Stimulated activated naive B cell treated with anti-CD40 and anti-IgM and Interleukin-4, amounts not matched to agents 10 μg/mL and 1 μg/mL and 100 μg/mL, for 72 hours (primary cell): ENCODE measurements around the gene CHAF1B.
"Not testable (repeated sequence)": the region's sequence is repeated elsewhere in the genome, so short reads cannot be mapped to it uniquely, and the experiment has no call there.

Experiments used
- ATAC-seq, 2 donors: fragments of 150-1000 bp; cut with Tn5 transposase; replicated peaks; 2 replicates each; pipeline ENCODE4 v1.10.0; 2021; ENCODE audit warnings: moderate library complexity in 1 of 2
- DNase-seq: peaks from one replicate; pipeline ENCODE4 v3.0.0; 2021
- H3K27ac Mint-ChIP-seq: one replicate; pipeline ENCODE4 v1.8.0; 2022; ENCODE audit warnings: mild to moderate bottlenecking, mixed read lengths
- H3K27me3 Mint-ChIP-seq, 2 donors: one replicate each; pipeline ENCODE4 v1.8.0; 2022; ENCODE audit warnings: mixed read lengths in 2 of 2
- H3K36me3 Mint-ChIP-seq, 2 donors: one replicate each; pipeline ENCODE4 v1.8.0; 2022; ENCODE audit warnings: mixed read lengths in 2 of 2, mild to moderate bottlenecking in 1 of 2
- H3K4me1 Mint-ChIP-seq, 2 donors: one replicate each; pipeline ENCODE4 v1.8.0; 2022; ENCODE audit warnings: mixed read lengths in 2 of 2, mild to moderate bottlenecking in 1 of 2
- H3K4me3 Mint-ChIP-seq, 2 donors: one replicate each; pipeline ENCODE4 v1.8.0; 2022; ENCODE audit warnings: mild to moderate bottlenecking in 2 of 2, mixed read lengths in 2 of 2, moderate library complexity in 1 of 2
- H3K9me3 Mint-ChIP-seq, 2 donors: one replicate each; pipeline ENCODE4 v1.8.0; 2022; ENCODE audit warnings: mixed read lengths in 2 of 2, mild to moderate bottlenecking in 1 of 2

Gene CHAF1B

GRCh38 chr21:36385233-36386030 lies at the start of gene CHAF1B:
Gene CHAF1B, plus strand, starts transcription at chr21:36385392. Its CDS starts 745 bp downstream, at chr21:36386137.
- Mint-ChIP-seq H3K4me3 (peak within 1 kb of the TSS; percentile 76 to 78), H3K9me3 (no peaks in the 10 kb centered on the region), H3K27me3 (no peaks in the 10 kb centered on the region), H3K36me3 (peaks cover 15 to 30% of the 10 kb centered on the region in 2 donors), H3K27ac (no peak within 1 kb of the TSS), H3K4me1 (peaks cover 9 to 15% of the 10 kb centered on the region in 2 donors)
- ATAC-seq (peak; percentile 92 to 96), DNase-seq (peak; percentile 72)

- DNase-seq (no peak), ATAC-seq (no peak)
- Mint-ChIP-seq H3K4me1 (peaks cover 1 to 15% of the 10 kb centered on the region in 2 donors), H3K9me3 (no peaks in the 10 kb centered on the region), H3K36me3 (peaks cover 38 to 45% of the 10 kb centered on the region in 2 donors), H3K27me3 (no peaks in the 10 kb centered on the region), H3K27ac (peak overlapping the region; percentile 62), H3K4me3 (no peak overlapping the region)
These were observed 48.1 kb upstream of the CHAF1B start for GRCh38 chr21:36337099-36337509.

DNA sequence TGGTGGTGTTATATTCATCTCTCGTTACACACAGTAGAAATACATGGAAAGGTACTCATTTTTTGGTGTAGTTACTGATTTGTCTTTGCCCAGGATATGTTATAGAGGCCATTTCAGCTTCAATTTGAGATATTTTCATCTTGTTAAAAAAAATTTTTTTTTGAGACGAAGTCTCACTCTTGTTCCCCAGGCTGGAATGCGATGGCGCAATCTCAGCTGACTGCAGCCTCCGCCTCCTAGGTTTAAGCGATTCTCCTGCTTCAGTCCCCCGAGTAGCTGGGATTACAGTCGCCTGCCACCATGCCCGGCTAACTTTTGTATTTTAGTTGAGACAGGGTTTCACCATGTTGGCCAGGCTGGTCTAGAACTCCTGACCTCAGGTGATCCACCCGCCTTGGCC lies 46.2 kb upstream of the CHAF1B start:
- Mint-ChIP-seq H3K27ac (no peak overlapping the region), H3K27me3 (no peaks in the 10 kb centered on the region), H3K9me3 (no peaks in the 10 kb centered on the region), H3K4me3 (no peak overlapping the region), H3K4me1 (peaks cover 0 to 10% of the 10 kb centered on the region in 2 donors), H3K36me3 (peaks cover 36 to 45% of the 10 kb centered on the region in 2 donors)
- no peak for ATAC-seq
- DNase-seq: no peak

DNA sequence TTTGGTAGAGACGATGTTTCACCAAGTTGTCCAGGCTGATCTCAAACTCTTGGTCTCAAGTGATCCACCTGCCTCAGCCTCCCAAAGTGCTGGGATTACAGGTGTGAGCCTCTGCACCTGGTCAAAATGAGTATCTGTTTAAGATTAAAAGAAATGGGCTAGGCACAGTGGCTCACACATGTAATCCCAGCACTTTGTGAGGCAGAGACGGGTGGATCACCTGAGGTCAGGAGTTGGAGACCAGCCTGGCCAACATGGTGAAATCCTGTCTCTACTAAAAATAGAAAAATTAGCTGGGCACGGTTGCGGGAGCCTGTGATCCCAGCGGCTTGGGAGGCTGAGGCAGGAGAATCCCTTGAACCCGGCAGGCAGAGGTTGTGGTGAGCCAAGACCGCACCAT lies 42.6 kb upstream of the CHAF1B start:
- H3K4me3 Mint-ChIP-seq, ATAC-seq, H3K4me1 Mint-ChIP-seq, H3K27me3 Mint-ChIP-seq, H3K9me3 Mint-ChIP-seq, DNase-seq, H3K27ac Mint-ChIP-seq: not testable (repeated sequence)
- peaks cover 25 to 41% of the 10 kb centered on the region in 2 donors for H3K36me3 Mint-ChIP-seq

DNA sequence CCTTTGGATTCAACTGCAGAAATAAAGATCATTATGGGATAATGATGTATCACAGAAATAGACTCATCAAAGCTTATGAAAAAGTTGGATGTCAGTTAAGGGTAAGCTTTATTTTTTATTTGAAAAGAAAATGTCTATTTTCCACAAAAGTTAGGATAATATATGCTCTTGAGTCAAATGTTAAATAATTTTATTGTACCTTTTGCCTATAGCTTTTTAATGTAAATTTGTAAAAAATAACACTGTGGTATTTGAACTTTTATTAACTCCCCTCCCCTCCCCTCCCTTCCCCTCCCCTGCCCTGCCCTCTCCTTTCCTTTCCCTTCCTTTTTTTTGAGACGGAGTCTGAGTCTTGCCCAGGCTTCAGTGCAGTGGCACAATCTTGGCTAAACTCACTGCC lies 40.3 kb upstream of the CHAF1B start:
- no peak overlapping the region for H3K27ac Mint-ChIP-seq
- ATAC-seq (no peak), DNase-seq (no peak)
- H3K4me3 Mint-ChIP-seq: no peak overlapping the region
- H3K27me3 Mint-ChIP-seq: no peaks in the 10 kb centered on the region
- peaks cover 3 to 4% of the 10 kb centered on the region in 2 donors for H3K4me1 Mint-ChIP-seq
- H3K9me3 Mint-ChIP-seq: no peaks in the 10 kb centered on the region
- H3K36me3 Mint-ChIP-seq: peaks cover 26 to 38% of the 10 kb centered on the region in 2 donors

- H3K27me3 Mint-ChIP-seq: no peaks in the 10 kb centered on the region
- no peak for DNase-seq
- ATAC-seq: no peak
- H3K27ac Mint-ChIP-seq: no peak overlapping the region
- H3K4me3 Mint-ChIP-seq: no peak overlapping the region
- peaks cover 25 to 40% of the 10 kb centered on the region in 2 donors for H3K36me3 Mint-ChIP-seq
- peaks cover 0 to 3% of the 10 kb centered on the region in 2 donors for H3K4me1 Mint-ChIP-seq
- H3K9me3 Mint-ChIP-seq: no peaks in the 10 kb centered on the region
These were observed 37.8 kb upstream of the CHAF1B start for GRCh38 chr21:36347278-36347961.

- Mint-ChIP-seq H3K9me3 (no peaks in the 10 kb centered on the region), H3K4me1 (peaks cover 0 to 3% of the 10 kb centered on the region in 2 donors), H3K27me3 (no peaks in the 10 kb centered on the region), H3K27ac (no peak overlapping the region), H3K36me3 (peaks cover 25 to 44% of the 10 kb centered on the region in 2 donors), H3K4me3 (no peak overlapping the region)
- DNase-seq (no peak), ATAC-seq (no peak)
These were observed 37.2 kb upstream of the CHAF1B start for GRCh38 chr21:36347962-36348328.

- DNase-seq (no peak), ATAC-seq (no peak)
- H3K27me3 Mint-ChIP-seq: no peaks in the 10 kb centered on the region
- peaks cover 25 to 49% of the 10 kb centered on the region in 2 donors for H3K36me3 Mint-ChIP-seq
- H3K4me3 Mint-ChIP-seq: no peak overlapping the region
- H3K27ac Mint-ChIP-seq: no peak overlapping the region
- peaks cover 3 to 5% of the 10 kb centered on the region in 2 donors for H3K4me1 Mint-ChIP-seq
- no peaks in the 10 kb centered on the region for H3K9me3 Mint-ChIP-seq
These were observed 35.9 kb upstream of the CHAF1B start for GRCh38 chr21:36349315-36349714.

DNA sequence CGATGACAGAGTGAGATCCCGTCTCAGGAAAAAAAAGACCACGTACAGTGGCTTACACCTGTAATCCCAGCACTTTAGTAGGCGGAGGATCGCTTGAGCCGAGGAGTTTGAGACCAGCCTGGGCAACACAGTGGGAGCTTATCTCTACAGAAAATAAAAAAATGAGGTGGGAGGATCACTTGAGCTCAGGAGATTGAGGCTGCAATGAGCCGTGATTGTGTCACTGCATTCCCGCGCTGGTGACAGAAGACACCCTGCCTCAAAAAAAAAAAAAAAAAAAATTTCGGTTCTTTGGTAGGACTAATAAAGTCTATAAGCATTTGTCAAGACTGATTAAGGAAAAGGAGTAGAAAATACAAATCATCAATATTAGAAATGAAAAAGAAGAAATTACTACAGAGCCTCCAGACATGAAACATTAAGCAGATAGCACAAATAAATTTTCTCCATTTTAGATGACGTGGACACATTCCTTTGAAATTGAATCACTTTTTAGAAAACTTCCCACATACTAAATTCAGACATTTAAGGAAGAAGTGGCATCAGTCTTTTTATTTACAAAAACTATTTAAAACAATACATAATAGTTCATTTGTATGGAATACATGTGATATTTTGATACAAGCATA lies 34.8 kb upstream of the CHAF1B start:
- no peak overlapping the region for H3K27ac Mint-ChIP-seq

GRCh38 chr21:36354918-36355680 lies 30.1 kb upstream of the CHAF1B start:
- no peak overlapping the region for H3K27ac Mint-ChIP-seq
- no peak overlapping the region for H3K4me3 Mint-ChIP-seq
- no peaks in the 10 kb centered on the region for H3K9me3 Mint-ChIP-seq
- peaks cover 2 to 12% of the 10 kb centered on the region in 2 donors for H3K4me1 Mint-ChIP-seq
- H3K36me3 Mint-ChIP-seq: peaks cover 19 to 39% of the 10 kb centered on the region in 2 donors
- ATAC-seq (no peak), DNase-seq (no peak)
- no peaks in the 10 kb centered on the region for H3K27me3 Mint-ChIP-seq

More for the DNA sequence above, 34.8 kb upstream of the CHAF1B start:
- peaks cover 5 to 12% of the 10 kb centered on the region in 2 donors for H3K4me1 Mint-ChIP-seq
- peaks cover 25 to 49% of the 10 kb centered on the region in 2 donors for H3K36me3 Mint-ChIP-seq
- H3K9me3 Mint-ChIP-seq: no peaks in the 10 kb centered on the region
- no peak for DNase-seq
- ATAC-seq: no peak
- H3K27me3 Mint-ChIP-seq: no peaks in the 10 kb centered on the region
- H3K4me3 Mint-ChIP-seq: no peak overlapping the region

- Mint-ChIP-seq H3K9me3 (no peaks in the 10 kb centered on the region), H3K4me3 (no peak overlapping the region), H3K27ac (no peak overlapping the region), H3K27me3 (no peaks in the 10 kb centered on the region), H3K36me3 (peaks cover 23 to 42% of the 10 kb centered on the region in 2 donors), H3K4me1 (peaks cover 2 to 12% of the 10 kb centered on the region in 2 donors)
- DNase-seq (no peak), ATAC-seq (no peak)
These were observed 29.3 kb upstream of the CHAF1B start for GRCh38 chr21:36355868-36356267.

DNA sequence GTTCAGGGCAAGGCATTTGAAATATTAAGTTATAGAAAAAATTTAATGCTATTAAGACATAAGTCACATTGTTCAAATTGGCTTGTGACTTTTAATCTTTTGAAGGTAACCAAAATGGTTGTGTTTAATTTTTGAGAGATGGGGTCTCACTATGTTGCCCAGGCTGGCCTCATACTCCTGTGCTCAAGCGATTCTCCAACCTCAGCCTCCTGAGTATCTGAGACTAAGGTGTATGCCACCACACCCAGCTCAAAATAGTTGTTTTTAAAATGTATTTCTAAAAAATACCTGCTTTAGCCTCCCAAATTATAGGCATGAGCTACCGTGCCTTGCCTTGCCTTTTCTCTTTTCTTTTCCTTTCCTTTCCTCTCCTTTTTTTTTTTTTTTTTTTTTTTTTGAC lies 26.0 kb upstream of the CHAF1B start:
- ATAC-seq (no peak), DNase-seq (no peak)
- peaks cover 2 to 8% of the 10 kb centered on the region in 2 donors for H3K4me1 Mint-ChIP-seq
- H3K36me3 Mint-ChIP-seq: peaks cover 28 to 35% of the 10 kb centered on the region in 2 donors
- H3K4me3 Mint-ChIP-seq: no peak overlapping the region
- no peak overlapping the region for H3K27ac Mint-ChIP-seq
- no peaks in the 10 kb centered on the region for H3K27me3 Mint-ChIP-seq
- H3K9me3 Mint-ChIP-seq: no peaks in the 10 kb centered on the region

GRCh38 chr21:36369064-36369685 lies 16.0 kb upstream of the CHAF1B start:
- peaks cover 0 to 6% of the 10 kb centered on the region in 2 donors for H3K4me1 Mint-ChIP-seq
- no peak overlapping the region for H3K27ac Mint-ChIP-seq
- DNase-seq: no peak
- H3K4me3 Mint-ChIP-seq: no peak overlapping the region
- H3K27me3 Mint-ChIP-seq: no peaks in the 10 kb centered on the region
- no peaks in the 10 kb centered on the region for H3K9me3 Mint-ChIP-seq
- peaks cover 30 to 57% of the 10 kb centered on the region in 2 donors for H3K36me3 Mint-ChIP-seq
- ATAC-seq: no peak
